Mesothelial cell of epicardium (in vitro differentiated cells): ENCODE results near the gene DDX51. TPM values are rescaled to one million over a fixed set of nuclear protein-coding genes. Genes with fewer than 3 reads are reported as not detected.

Experiments
- DNase-seq, 2 experiments: peaks; one replicate each; pipeline ENCODE4 v3.0.0; 2021; ENCODE audit warnings: low spot score in 2 of 2; ENCODE audit not compliant: unreplicated experiment in 2 of 2
- H3K27ac Mint-ChIP-seq: 2 replicates; pipeline ENCODE4 v1.8.0; 2021; ENCODE audit warnings: mixed read lengths
- H3K27me3 Mint-ChIP-seq: 2 replicates; pipeline ENCODE4 v1.8.0; 2021; ENCODE audit warnings: low read depth, mixed read lengths
- H3K36me3 Mint-ChIP-seq: 2 replicates; pipeline ENCODE4 v1.8.0; 2021; ENCODE audit warnings: mixed read lengths
- H3K4me1 Mint-ChIP-seq: 2 replicates; pipeline ENCODE4 v1.8.0; 2021; ENCODE audit warnings: mixed read lengths
- H3K4me3 Mint-ChIP-seq: 2 replicates; pipeline ENCODE4 v1.8.0; 2021; ENCODE audit warnings: mild to moderate bottlenecking, moderate library complexity, mixed read lengths
- H3K9me3 Mint-ChIP-seq: 2 replicates; pipeline ENCODE4 v1.8.0; 2021; ENCODE audit warnings: mixed read lengths
- CTCF ChIP-seq: fragments of 200-600 bp; sonication (generic); IDR thresholded peaks from one replicate; pipeline ENCODE4 v1.5.0; 2021; ENCODE audit warnings: antibody characterized with exemption; ENCODE audit not compliant: unreplicated experiment
- total RNA-seq: library from RNA; stranded (reverse); gene quantifications from 3 replicates; pipeline ENCODE4 v1.2.1, GENCODE V29; 2021

Gene DDX51
- total RNA-seq, 1 donor from 2014 or later, result 32.5 TPM

- Mint-ChIP-seq H3K4me3 (no peak overlapping the region), H3K4me1 (peaks cover 21% of the 10 kb centered on the region), H3K36me3 (no peaks in the 10 kb centered on the region), H3K27ac (no peak overlapping the region), H3K9me3 (no peaks in the 10 kb centered on the region), H3K27me3 (peaks cover 48% of the 10 kb centered on the region)
- no peak for TF ChIP-seq CTCF
- peak in 1 of 2 experiments; percentile 14 for DNase-seq
Observed at GRCh38 chr12:132173135-132174014, 29.3 kb upstream of the DDX51 start.

DNA sequence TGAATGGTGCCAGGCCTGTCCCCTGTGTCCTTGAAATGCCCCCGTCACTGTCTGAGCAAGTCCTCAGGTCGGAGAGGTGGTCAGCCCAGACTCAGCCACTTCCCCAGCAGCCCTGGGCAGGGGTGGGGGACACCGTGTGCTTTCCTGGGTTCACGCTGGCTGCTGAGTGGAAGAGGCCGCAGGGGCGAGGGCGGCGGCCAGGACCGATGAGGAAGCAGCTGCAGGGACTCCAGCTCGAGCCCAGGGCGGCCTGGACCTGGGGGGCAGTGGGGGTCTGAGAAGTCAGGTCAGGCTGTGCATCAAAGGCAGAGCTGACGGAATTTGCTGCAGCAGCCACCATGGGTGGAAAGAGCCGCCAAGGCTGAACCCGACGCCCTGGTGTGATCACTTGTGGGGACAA is 28.5 kb upstream of the DDX51 start:
- Mint-ChIP-seq H3K9me3 (no peaks in the 10 kb centered on the region), H3K36me3 (no peaks in the 10 kb centered on the region), H3K4me1 (peaks cover 21% of the 10 kb centered on the region), H3K4me3 (no peak overlapping the region), H3K27ac (no peak overlapping the region), H3K27me3 (peaks cover 46% of the 10 kb centered on the region)
- TF ChIP-seq CTCF, result no peak
- no peak for DNase-seq

DNA sequence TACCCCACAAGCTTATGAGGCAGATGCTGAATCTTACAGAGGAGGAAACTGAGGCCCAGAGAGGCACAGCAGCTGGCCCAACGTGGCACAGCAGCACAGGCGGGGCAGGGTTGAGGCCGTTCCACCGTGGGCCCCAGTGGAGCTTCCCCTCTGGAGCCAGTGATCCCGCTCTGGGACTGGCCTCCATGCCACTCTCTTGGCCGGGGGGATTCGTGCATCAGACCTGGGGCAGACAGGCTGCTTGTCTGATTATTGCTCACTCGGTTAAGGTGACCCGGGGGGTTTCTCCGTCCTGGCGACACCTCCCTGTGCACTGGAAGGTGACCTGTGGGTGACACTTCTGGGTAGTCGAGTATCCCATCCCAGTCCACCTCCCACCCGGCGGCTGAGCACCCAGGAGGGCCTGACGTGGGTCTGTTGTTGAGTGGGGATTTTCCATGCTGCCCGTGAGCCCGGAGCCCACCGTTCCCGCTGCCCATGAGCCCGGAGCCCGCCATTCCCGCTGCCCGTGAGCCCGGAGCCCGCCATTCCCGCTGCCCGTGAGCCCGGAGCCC is 27.9 kb upstream of the DDX51 start:
- no peaks in the 10 kb centered on the region for H3K9me3 Mint-ChIP-seq
- TF ChIP-seq CTCF, result no peak
- no peak overlapping the region for H3K4me3 Mint-ChIP-seq
- H3K36me3 Mint-ChIP-seq, result no peaks in the 10 kb centered on the region
- H3K4me1 Mint-ChIP-seq, result peaks cover 21% of the 10 kb centered on the region
- H3K27me3 Mint-ChIP-seq, result peaks cover 44% of the 10 kb centered on the region
- peak in 1 of 2 experiments; percentile 11 for DNase-seq
- H3K27ac Mint-ChIP-seq, result no peak overlapping the region

- Mint-ChIP-seq H3K27ac (no peak overlapping the region), H3K36me3 (no peaks in the 10 kb centered on the region), H3K27me3 (peaks cover 40% of the 10 kb centered on the region), H3K9me3 (no peaks in the 10 kb centered on the region), H3K4me3 (no peak overlapping the region), H3K4me1 (peaks cover 21% of the 10 kb centered on the region)
- DNase-seq, result no peak
- no peak for TF ChIP-seq CTCF
Observed at GRCh38 chr12:132171293-132171967, 27.3 kb upstream of the DDX51 start.

GRCh38 chr12:132170637-132171292 is 26.6 kb upstream of the DDX51 start:
- no peak overlapping the region for H3K4me3 Mint-ChIP-seq
- H3K27me3 Mint-ChIP-seq, result peaks cover 37% of the 10 kb centered on the region
- no peak overlapping the region for H3K27ac Mint-ChIP-seq
- H3K4me1 Mint-ChIP-seq, result peaks cover 21% of the 10 kb centered on the region
- H3K9me3 Mint-ChIP-seq, result no peaks in the 10 kb centered on the region
- no peak for TF ChIP-seq CTCF
- H3K36me3 Mint-ChIP-seq, result no peaks in the 10 kb centered on the region
- peak in 1 of 2 experiments; percentile 18 for DNase-seq
